CMK (cell line): ENCODE results near the gene TFE3.

Experiments used
- DNase-seq: peaks from one replicate; pipeline ENCODE4 v3.0.0-alpha.2; 2010; ENCODE audit warnings: low read depth

The TFE3 gene, protein sequence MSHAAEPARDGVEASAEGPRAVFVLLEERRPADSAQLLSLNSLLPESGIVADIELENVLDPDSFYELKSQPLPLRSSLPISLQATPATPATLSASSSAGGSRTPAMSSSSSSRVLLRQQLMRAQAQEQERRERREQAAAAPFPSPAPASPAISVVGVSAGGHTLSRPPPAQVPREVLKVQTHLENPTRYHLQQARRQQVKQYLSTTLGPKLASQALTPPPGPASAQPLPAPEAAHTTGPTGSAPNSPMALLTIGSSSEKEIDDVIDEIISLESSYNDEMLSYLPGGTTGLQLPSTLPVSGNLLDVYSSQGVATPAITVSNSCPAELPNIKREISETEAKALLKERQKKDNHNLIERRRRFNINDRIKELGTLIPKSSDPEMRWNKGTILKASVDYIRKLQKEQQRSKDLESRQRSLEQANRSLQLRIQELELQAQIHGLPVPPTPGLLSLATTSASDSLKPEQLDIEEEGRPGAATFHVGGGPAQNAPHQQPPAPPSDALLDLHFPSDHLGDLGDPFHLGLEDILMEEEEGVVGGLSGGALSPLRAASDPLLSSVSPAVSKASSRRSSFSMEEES

DNA sequence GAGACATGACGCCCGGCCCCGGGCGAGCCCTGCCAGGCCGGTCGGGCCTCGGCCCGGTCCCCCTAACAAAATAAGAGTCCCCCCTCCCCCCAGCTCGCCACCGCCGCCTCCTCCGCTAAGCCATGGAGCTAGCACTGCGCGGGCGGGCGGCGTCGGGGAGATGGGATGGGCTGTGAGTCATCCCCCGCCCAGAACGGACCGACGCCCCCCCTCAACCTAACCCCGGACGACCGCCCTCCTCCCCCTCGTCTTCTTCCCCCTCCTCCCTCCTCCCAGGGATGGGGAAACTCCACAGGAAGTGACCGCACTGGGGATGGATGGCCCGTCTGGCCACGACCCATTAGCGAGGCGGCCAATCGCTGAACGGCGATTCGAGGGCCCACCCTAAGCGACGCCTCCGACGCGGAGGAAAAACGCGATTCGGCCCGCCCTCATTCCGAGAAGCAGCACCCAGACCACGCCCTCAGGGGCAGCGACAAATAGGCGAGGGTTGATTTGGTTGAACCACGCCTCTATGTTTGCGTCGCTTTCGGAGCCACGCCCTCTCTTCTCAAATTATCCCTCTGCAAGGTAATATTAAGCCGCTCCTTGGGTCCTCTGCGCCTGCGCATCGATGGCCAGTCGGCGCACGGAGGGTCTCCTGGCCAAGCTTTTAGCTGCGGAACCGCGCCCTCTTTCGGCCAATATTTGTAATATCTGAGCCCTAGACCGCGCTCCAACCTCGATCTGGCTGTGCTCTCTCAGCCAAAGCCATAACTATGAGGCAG lies at the start of gene TFE3:
TSS of gene TFE3 (minus strand) at position 138 of the 767 bp plus-strand sequence. CDS start at position 7, 131 bp downstream.
- DNase-seq, result peak; percentile 98

DNA sequence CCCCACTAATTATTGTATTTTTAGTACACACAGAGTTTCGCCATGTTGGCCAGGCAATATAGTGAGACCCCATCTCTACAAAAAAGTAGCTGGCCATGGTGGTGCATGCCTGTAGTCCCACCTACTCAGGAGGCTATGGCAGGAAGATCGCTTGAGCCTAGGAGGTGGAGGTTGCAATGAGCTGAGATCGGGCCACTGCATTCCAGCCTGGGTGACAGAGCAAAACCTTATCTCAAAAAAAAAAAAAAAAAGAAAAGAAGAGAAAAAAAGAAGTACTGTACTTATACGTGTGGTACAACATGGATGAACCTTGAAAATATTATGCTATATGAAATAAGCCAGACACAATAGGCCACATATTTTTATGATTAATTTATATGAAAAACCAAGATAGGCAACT lies 46.4 kb upstream of the TFE3 start:
- no peak for DNase-seq

DNA sequence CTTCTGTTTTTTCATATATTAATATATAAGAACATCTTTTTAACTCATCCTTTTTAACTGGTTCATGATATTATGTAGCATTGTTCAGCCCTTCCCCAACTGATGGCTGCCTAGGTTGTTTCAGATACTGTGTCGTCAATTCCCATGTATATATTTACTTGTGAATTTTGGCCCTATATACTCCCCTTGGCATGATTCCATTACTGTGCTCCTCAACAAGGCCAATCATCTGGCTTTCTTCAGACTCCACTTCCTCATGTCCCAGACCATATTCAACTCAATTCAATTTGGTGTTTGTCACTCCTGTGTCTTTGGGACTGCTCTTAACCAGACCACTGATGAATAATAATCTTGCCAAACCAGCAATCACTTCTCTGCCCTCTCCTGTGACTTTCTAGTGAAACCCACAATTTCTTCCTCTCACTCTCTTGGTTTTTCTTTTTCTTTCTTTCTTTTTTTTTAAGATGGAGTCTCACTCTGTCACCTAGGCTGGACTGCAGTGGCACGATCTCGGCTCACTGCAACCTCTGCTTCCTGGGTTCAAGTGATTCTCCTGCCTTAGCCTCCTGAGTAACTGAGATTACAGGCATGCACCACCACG lies 39.2 kb upstream of the TFE3 start:
- no peak for DNase-seq

DNA sequence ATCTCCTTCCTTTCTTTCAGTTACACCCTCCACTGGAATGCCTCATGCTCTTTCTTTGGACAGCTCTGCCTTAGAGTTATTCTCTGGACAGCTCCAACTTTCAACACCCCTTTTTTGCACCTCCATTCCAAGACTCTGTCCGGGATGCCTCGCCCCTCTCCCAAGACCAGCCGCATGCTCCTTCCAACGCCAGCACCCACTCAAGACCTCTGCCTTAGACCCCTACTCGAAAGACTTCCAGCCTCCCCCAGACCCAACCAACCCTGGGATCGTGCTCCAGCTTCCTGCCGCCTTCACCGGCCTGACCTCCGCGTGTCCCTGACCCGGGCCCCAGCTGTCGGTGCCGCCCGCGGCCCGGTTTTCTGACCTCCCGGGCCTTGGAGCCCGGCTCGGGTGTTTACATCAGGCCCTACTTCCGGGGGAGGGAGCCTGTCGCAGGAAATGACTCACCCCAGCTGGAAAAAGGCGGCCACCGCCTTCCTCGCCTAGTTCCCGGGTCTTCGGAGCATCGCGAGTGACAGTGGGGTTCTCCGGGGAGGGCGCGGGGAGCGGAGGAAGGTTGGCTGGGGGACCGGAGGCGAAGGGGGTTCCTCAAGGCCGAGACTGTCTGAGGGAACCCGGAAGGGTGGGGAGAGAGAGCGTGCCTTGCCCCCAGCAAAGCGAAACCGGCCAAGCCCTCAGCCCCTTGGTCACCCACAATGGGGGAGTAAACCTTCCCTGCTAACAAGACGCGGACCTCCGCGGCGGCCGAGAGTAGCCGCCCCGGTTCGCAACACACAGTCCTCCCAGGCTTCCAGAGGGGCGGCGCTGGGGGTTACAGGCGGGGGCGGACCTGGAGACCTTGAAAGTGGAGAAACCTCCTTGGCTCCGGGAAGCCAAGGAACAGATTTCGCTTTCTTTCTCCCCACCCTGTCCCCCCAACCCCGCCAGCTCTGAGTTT lies 36.6 kb upstream of the TFE3 start, which contains the start of gene WDR45:
TSS of gene WDR45 (minus strand) at position 399 of the 940 bp plus-strand sequence. CDS start 1,792 bp downstream, outside the sequence.
- DNase-seq, result peak; percentile 66

DNA sequence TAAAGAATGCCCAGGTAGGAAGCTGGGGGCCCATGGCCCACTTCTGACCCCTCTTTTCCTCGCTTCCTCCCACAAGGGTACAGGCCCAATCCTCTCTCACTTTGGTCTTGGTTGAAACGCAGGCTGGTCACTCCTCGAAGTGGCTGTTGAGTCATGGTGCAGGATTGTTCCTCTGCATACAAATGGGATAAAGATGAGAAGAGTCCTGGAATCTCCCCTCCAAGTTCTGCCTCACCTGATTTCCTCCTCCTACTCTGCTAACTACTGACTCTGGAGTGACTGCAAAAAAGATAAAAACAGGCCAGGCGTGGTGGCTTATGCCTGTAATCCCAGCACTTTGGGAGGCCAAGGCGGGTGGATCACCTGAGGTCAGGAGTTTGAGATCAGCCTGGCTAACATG lies 34.8 kb upstream of the TFE3 start:
- no peak for DNase-seq

DNA sequence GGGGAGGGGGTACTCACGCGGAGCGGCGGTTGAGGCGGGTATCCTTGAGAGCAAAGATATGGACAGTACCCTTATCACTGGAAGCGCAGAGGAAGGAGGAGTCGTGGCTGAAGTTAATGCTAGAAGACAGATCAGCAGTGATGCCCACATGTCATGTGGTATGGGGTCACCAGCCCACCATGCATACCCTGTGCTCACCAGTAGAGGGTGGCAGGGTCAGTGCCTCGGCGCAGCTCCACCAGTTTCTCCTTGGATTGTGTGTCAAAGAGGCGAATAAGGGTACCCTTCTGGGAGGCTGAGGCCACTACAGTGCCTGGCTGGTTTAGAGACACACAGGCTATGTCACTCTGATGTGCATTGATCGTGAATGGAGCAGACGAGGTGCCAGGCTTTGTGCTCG lies 32.2 kb upstream of the TFE3 start:
- DNase-seq, result no peak

DNA sequence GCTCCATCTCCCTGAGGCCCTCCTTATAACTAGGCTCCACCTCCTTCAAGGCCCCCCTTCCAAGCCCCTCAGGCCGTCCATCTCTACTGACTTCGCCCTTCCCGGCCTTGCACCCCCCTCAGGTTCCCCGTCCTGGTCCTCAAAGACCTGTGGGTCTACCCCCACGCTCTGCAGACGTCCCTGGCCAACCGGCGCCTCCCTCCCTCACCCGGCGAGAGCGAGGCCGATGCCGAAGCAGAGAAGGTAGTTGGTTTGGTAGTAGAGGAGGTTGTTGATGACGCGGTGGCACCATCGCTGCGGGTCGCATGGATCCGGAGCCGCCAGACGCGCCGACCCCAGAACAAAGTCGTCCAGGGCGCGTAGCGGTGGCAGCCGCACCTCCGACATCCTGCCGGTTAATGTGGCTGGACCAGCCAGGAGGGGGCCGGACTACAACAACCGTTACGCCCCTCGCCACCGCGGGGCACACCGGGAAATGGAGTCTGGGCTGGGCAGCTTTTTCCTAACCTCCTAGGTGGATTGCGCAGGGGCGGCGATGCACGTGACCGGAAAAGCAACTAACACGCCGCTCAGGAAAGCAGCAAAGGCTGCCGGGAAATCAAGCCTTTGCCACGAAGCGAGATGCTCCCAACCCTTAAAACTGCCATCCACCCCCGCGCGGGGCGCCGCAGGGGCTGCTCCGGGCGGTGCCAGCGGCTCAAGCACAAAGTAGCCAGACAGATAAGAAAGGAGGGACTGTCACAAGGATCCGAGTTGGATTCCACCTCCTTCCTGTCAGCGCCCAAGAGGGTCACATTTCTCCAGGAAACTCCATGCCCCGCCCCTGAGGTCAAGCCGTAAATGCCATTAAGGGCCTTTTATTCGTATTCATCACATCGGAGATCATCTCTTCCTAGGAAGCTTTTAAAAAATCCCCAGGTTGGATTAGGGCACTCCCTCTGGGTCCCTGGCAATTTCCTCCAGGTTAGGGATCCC lies 30.7 kb upstream of the TFE3 start, which contains the start of gene PRAF2:
TSS of gene PRAF2 (minus strand) at position 402 of the 975 bp plus-strand sequence. CDS start at position 387, 15 bp downstream.
- peak; percentile 86 for DNase-seq

DNA sequence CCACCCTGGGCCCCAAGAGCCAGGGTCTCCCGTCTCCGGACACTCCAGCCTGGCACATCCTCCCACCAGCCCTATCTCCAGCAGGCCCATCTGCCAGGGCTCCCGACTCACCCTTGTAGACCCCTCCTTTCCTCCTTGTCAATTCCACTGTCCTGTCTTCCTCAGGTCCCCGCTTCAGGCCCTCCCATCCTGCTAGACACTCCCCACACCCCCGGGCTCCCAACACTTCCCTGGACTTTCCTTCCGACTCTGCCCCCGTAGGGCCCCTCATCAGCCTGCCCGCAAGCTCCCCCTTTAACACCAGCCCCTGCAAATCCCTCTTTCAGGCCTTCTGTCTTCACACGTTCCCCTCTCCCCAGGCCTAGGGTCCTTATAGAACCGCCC lies 29.5 kb upstream of the TFE3 start:
- no peak for DNase-seq

DNA sequence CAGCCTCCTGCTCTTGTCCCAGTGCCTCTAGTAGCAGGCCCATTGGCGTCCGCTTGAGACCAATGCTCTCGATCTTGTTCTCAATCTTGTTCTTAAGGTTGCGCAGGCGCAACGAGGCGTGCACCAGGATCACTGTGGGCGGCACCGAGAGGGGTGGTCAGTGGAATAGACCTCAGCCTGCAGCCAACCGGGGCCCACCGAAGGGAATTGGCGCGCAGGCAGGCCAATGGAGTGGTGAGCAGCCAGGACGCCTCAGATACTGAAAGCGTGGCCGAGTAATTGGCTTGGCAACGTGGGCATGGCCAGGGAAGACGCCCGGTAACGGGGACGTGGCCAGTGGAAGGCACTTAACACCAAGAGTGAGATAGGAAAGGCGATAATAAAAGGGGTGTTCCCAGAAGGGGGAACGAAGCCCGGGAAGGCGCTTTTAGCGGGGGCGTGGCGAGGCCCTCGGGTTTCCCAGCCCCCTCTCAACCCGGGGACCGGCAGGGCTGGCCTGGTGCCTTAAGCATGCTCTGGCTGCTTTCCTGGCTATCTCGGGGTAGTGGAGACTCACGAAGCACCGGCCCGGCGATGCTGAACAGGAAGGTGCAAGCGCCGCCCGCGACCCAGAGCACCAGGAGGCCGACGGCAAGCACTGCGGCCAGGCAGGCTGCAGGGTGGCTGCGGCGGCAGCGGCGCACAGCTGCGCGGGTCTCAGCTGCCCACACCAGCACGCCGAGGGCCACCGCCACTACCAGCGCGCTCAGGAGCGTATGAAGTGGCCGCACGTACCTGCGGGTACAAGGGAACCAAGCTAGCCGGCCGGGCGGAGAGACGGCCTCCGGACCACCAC lies 28.9 kb upstream of the TFE3 start:
- no peak for DNase-seq

DNA sequence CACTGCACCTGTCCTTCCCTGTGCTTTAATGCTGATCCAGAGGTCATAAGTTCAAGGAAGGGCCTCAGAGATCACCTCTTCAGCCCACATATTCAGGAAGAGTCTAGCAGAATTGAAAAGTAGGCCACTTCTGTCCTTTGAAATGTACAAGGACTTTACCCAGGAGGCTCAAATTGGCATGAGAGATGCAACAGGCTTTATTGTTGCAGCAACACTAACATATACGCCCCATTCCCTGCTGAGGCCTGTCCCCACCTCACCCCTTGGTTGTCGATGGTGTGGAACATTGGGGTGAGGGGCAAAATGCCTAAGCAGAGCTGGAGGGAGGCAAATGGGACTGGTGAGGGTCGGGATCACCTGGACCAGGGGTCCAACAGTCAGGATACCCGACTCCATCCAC lies 27.8 kb upstream of the TFE3 start:
- DNase-seq, result no peak

DNA sequence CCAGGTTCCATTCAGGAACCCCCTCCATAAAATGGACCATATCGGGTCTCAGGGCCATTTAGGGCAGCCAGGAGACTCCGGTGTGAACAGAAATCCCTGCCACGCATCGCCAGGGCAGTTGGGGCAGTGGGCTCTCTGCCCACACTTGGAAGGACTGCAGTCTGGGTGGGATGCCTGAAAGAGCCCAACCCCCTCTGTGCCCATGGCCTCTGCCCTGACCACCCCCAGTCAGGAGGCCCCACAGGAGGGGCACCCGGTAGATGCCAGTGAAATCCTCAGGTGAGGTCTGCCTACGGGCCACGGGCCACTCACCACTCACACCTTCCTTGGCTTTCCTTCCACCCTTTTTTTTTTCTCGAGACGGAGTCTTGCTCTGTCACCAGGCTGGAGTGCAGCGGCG lies 25.9 kb upstream of the TFE3 start:
- DNase-seq, result no peak

DNA sequence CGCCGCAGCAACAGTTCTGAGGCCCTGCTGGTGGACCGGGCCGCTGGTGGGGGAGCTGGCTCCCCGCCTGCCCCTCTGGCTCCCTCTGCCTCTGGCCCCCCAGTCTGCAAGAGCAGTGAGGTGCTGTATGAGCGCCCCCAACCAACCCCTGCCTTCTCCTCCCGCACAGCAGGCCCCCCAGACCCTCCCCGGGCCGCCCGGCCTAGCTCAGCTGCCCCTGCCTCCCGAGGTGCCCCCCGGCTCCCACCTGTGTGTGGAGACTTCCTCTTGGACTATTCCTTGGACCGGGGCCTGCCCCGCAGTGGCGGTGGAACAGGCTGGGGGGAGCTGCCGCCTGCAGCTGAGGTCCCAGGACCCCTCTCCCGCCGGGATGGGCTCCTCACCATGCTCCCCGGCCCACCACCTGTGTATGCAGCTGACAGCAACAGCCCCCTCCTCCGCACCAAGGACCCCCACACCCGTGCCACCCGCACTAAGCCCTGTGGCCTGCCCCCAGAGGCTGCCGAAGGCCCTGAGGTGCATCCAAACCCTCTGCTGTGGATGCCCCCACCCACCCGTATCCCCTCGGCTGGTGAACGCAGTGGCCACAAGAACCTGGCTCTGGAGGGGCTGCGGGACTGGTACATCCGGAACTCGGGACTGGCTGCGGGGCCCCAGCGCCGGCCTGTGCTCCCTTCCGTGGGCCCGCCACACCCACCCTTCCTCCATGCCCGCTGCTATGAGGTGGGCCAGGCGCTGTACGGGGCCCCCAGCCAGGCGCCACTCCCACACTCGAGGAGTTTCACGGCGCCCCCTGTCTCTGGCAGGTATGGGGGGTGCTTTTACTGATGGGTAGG lies 24.3 kb upstream of the TFE3 start:
- no peak for DNase-seq

DNA sequence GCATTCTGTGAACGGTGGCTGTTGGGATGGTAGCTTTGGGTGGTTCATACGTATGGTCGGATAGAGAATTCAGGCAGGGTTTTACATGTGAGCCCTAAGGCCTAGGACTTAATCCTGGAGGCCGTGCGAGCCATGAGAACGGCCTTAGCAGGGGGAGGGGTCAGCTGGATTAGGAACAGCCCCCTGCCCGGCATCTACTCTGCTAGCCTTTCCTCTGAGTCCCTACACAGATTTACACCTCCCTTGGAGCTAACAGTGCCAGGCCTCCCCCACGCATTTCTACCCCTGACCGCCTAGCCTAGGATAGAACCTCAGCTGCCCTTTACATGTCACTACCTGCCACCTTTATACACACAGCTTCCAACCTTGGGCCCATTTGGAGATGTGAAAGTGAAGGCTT lies 23.5 kb upstream of the TFE3 start:
- DNase-seq, result no peak

DNA sequence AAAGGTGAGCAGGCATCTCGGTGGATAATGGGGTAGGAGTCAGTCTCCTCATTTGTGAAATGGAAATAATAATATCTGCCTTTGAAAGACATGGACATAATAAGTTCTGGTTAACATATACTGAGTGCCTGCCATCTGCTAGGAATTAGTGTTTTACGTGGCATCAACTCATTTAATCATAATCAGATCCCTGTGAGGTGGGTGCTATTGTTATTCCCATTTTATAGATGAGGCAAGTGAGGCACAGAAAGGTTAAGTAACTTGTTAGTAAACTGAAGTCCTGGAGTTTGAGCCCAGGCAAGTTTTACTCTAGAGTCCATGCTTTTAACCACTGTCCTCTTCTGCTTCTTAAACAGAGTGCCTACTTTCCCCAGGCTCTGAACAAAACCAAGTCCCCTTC lies 23.1 kb upstream of the TFE3 start:
- no peak for DNase-seq

DNA sequence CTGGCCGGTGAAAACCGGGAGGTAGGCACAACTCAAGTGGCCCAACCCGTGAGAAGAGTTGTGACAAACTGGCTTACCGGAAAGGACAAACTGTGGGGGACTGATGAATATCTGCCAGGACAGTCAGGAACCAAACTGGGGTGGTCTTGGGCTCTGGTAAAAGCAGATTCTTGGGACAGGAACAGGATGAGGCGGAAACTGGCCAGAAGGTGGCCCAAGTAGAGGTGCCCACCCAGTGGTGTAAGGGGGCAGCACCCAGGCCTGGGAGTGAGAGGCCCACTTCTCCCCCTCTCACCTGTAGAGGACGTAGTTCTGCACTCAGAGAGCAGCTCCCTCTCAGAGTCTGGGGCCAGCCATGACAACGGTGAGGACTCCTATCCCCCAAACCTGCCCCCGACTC lies 21.6 kb upstream of the TFE3 start:
- DNase-seq, result no peak

DNA sequence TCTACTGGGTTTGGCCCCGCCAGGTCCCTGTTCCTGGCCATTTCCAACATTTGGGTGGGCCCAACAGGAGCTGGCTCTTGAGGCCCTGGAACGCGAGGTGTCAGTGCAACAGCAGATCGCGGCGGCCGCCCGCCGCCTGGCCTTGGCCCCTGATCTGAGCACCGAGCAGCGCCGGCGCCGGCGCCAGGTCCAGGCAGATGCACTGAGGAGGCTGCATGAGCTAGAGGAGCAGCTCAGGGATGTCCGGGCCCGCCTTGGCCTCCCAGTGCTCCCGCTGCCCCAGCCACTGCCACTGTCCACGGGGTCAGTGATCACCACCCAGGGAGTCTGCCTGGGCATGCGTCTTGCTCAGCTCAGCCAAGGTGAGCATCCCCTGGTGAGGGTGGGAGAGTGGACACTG lies 21.1 kb upstream of the TFE3 start:
- no peak for DNase-seq

DNA sequence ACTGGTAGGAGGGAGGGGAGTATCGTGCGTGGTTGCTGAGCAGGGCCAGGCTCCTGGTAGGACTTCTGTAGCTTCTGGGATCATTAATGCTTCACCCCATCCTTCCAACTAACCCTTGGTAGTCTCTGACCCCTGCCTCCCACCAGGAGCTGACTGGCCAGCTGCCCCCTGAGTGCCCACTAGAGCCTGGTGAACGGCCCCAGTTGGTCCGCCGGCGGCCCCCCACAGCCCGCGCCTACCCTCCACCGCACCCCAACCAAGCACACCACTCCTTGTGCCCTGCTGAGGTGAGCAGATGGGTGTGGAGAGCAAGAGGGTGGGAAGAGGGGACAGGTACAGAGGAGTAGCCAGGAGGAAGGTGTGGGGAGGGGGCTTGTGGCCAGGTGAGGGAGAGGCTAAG lies 20.6 kb upstream of the TFE3 start:
- no peak for DNase-seq

DNA sequence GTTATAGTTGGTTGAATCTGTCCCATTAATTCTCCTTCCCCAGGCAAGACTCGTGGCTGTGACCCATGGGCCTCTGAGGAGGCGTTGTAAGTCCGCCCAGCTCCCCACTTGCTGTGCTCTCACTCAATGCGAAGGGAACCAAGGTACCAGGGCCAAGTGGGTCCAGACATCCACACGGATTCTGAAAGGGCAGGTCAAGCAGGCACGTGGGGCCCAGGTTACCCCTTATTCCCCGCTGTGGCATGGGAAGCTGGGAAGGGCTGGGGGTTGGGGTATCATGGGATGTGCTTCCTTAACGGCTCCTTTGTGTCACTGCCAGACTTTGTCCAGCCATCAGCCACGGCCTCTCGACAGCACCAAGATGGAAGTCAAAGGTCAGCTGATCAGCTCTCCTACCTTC lies 18.8 kb upstream of the TFE3 start:
- no peak for DNase-seq
